Activated T-cell treated with anti-CD3 and anti-CD28 coated beads, Interleukin-2, amount 50 U/mL, for 72 hours (primary cell): ENCODE results near the gene MRPL45. TPM values are rescaled to one million over a fixed set of nuclear protein-coding genes. Genes with fewer than 3 reads are reported as not detected.
"Not testable (repeated sequence)": the region's sequence is repeated elsewhere in the genome, so short reads cannot be mapped to it uniquely, and the experiment has no call there.

Experiments used
- ATAC-seq, 2 donors: fragments of 150-1000 bp; cut with Tn5 transposase; replicated peaks in 1 of 2; 2 replicates each; pipeline ENCODE4 v1.10.0; 2021; ENCODE audit warnings: moderate library complexity in 2 of 2, mild to moderate bottlenecking in 1 of 2
- DNase-seq, 2 donors: peaks; one replicate each; pipeline ENCODE4 v3.0.0; 2021 to 2022; ENCODE audit warnings: mixed read lengths in 1 of 2
- H3K27ac Mint-ChIP-seq: one replicate; pipeline ENCODE4 v1.8.0; 2022; ENCODE audit warnings: mild to moderate bottlenecking, moderate library complexity, mixed read lengths
- H3K27me3 Mint-ChIP-seq: one replicate; pipeline ENCODE4 v1.8.0; 2022; ENCODE audit warnings: low read depth, mixed read lengths
- H3K36me3 Mint-ChIP-seq, 2 donors: one replicate each; pipeline ENCODE4 v1.8.0; 2022; ENCODE audit warnings: mixed read lengths in 2 of 2, mild to moderate bottlenecking in 1 of 2; ENCODE audit not compliant: insufficient read depth in 2 of 2
- H3K4me1 Mint-ChIP-seq: one replicate; pipeline ENCODE4 v1.8.0; 2022; ENCODE audit warnings: low read depth, mixed read lengths
- H3K4me3 Mint-ChIP-seq, 2 donors: one replicate each; pipeline ENCODE4 v1.8.0; 2022; ENCODE audit warnings: mild to moderate bottlenecking in 2 of 2, mixed read lengths in 2 of 2, moderate library complexity in 2 of 2
- H3K9me3 Mint-ChIP-seq, 2 donors: one replicate each; pipeline ENCODE4 v1.8.0; 2022; ENCODE audit warnings: mixed read lengths in 2 of 2
- total RNA-seq, 2 donors: library from RNA; stranded (reverse); gene quantifications; one replicate each; pipeline ENCODE4 v1.2.3, GENCODE V29; 2022

The MRPL45 gene
- 10 to 100 TPM; 54.9 to 67.1 TPM for total RNA-seq

DNA sequence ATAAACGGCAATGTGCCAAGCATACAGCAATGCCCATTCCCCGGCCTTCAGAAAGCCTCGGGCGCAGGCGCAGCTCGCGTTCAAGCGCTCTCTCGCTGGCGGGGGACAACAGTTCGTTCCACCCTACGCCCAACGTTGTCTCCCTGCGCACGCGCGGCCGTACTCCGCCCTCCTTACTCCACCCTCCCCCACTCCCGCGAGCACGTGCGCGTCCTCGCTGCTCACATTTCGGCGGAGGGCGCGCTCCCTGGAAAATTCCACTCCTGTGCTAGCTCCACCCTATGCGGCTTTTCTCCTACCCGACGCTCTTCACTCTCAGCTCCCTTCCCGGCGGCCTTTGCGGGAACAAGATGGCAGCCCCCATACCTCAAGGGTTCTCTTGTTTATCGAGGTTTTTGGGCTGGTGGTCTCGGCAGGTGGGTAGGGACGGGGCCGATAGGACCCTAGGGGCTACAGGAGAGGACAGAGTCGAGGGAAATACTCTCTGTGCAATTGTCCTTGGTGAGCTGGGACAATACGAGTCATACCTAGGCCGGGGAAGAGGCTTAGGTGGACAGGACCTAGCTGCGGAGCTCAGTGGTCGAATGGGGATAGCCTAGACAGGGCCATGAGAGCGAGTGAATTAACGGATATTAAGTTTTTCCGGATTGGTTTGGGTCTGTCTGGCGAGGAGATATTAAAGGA lies at the start of gene MRPL45:
TSS of gene MRPL45 (plus strand) at position 335 of the 684 bp plus-strand sequence. CDS start at position 351, 16 bp downstream.
- not testable (repeated sequence) for H3K36me3 Mint-ChIP-seq

GRCh38 chr17:38253191-38253590 lies 43.8 kb upstream of the MRPL45 start:
- not testable (repeated sequence) for H3K9me3 Mint-ChIP-seq, H3K36me3 Mint-ChIP-seq, DNase-seq, ATAC-seq, H3K27me3 Mint-ChIP-seq, H3K27ac Mint-ChIP-seq, H3K4me3 Mint-ChIP-seq
- peaks cover 14% of the 10 kb centered on the region for H3K4me1 Mint-ChIP-seq

More for the DNA sequence above, at the start of gene MRPL45:
- H3K27ac Mint-ChIP-seq = peak within 1 kb of the TSS; percentile 97
- not testable (repeated sequence) for H3K9me3 Mint-ChIP-seq, H3K27me3 Mint-ChIP-seq
- ATAC-seq (peak; percentile 96), DNase-seq (peak; percentile 97 to 98)
- H3K4me3 Mint-ChIP-seq = peak within 1 kb of the TSS; percentile 88 to 96
- peaks cover 12% of the 10 kb centered on the region for H3K4me1 Mint-ChIP-seq

DNA sequence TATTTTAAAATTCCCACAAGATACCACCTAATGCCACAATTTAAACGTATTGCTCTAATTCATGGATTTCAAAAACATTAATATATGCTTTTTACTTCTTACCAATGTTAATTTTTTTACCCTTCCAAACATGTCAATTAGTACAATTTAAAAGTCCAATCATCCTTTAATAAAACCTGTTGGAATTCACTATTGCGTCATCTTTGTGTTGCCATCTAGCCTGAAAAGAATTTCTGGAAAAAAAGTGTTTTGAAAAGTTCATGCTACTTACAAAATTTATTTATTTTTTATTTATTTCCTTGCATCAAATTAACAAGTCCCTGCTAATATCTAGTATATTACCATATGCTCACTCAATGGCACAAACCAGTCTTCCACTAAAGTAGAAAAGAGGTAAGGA lies 42.6 kb upstream of the MRPL45 start:
- H3K4me3 Mint-ChIP-seq, H3K27ac Mint-ChIP-seq: not testable (repeated sequence)

GRCh38 chr17:38257013-38257621 lies 39.9 kb upstream of the MRPL45 start:
- not testable (repeated sequence) for H3K27ac Mint-ChIP-seq, H3K27me3 Mint-ChIP-seq, H3K9me3 Mint-ChIP-seq, H3K36me3 Mint-ChIP-seq
- ATAC-seq (peak; percentile 91 to 92), DNase-seq (peak; percentile 82 to 87)
- H3K4me3 Mint-ChIP-seq = peak overlapping the region; percentile 58 to 68
- peaks cover 14% of the 10 kb centered on the region for H3K4me1 Mint-ChIP-seq

More for the DNA sequence above, 42.6 kb upstream of the MRPL45 start:
- peaks cover 14% of the 10 kb centered on the region for H3K4me1 Mint-ChIP-seq
- not testable (repeated sequence) for H3K36me3 Mint-ChIP-seq, H3K27me3 Mint-ChIP-seq, DNase-seq, H3K9me3 Mint-ChIP-seq, ATAC-seq

DNA sequence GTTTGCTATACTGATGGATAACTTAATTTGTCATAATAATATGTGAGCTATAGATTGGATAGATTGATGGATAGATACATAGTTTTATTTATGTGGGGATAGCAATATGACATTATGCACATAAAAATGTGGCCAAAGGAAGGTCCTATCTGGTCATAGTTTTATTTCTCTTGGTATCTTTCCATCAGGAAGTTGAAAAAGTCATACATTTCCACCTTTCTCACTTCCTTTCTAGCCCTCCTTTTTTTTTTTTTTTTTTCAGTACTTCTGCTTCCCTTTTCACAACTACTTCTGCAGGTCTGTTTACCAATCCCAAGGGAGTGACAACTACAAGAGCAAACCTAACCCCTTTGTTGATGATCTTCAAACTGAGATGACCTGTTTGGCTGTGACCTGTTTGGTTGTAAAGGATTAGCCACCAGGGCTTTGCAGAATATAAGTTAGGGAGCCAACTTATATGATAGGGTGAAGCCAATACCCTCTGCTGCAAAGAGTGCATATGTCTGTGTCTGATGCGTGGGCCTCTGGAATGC lies 30.9 kb upstream of the MRPL45 start:
- not testable (repeated sequence) for H3K36me3 Mint-ChIP-seq, DNase-seq, H3K4me3 Mint-ChIP-seq, H3K27me3 Mint-ChIP-seq, ATAC-seq, H3K27ac Mint-ChIP-seq, H3K9me3 Mint-ChIP-seq, H3K4me1 Mint-ChIP-seq

DNA sequence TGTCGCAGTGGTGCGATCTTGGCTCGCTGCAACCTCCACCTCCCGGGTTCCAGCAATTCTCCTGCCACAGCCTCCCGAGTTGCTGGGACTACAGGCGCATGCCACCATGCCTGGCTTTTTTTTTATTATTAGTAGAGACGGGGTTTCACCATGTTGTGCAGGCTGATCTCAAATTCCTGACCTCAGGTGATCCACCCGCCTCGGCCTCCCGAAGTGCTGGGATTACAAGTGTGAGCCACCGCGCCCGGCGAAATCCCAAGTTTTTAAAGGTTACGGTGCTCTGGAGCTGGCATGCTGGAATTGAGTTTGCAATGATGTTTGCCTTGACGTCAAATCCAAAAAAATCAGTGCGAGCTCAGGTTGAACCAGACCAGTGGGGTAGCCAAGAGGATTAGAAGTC lies 30.4 kb upstream of the MRPL45 start:
- not testable (repeated sequence) for H3K27ac Mint-ChIP-seq

GRCh38 chr17:38268138-38268537 lies 28.8 kb upstream of the MRPL45 start:
- DNase-seq, H3K27me3 Mint-ChIP-seq, ATAC-seq, H3K9me3 Mint-ChIP-seq, H3K4me3 Mint-ChIP-seq, H3K27ac Mint-ChIP-seq, H3K4me1 Mint-ChIP-seq, H3K36me3 Mint-ChIP-seq: not testable (repeated sequence)

More for the DNA sequence above, 30.4 kb upstream of the MRPL45 start:
- H3K9me3 Mint-ChIP-seq, H3K4me1 Mint-ChIP-seq, H3K4me3 Mint-ChIP-seq, DNase-seq, H3K36me3 Mint-ChIP-seq, H3K27me3 Mint-ChIP-seq, ATAC-seq: not testable (repeated sequence)

GRCh38 chr17:38269045-38269444 lies 27.9 kb upstream of the MRPL45 start:
- H3K27ac Mint-ChIP-seq = not testable (repeated sequence)

DNA sequence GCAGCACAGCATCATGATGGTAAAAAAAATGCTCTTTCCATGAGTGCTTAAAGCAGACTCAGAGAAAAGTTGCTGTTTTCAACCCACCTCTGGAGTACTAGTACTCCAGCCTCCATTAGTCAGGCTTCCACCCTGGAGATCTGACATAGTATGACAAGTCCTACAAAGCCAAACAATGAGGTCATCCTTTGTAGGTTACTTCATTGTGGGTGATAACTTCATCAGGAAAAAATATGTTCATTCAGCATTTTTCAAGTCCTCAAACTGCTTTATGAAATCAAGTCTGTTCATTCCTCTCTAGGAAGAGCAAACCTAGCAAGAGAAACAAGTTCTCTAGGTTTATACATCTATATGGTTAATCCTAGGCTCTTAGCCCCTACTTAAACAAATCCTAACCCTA lies 27.4 kb upstream of the MRPL45 start:
- H3K9me3 Mint-ChIP-seq, H3K4me3 Mint-ChIP-seq, H3K36me3 Mint-ChIP-seq, H3K27me3 Mint-ChIP-seq, H3K4me1 Mint-ChIP-seq, DNase-seq, H3K27ac Mint-ChIP-seq: not testable (repeated sequence)
- ATAC-seq = peak in 1 of 2 donors; percentile 83

More at GRCh38 chr17:38269045-38269444, 27.9 kb upstream of the MRPL45 start:
- DNase-seq, H3K9me3 Mint-ChIP-seq, H3K4me1 Mint-ChIP-seq, ATAC-seq, H3K4me3 Mint-ChIP-seq, H3K27me3 Mint-ChIP-seq, H3K36me3 Mint-ChIP-seq: not testable (repeated sequence)

DNA sequence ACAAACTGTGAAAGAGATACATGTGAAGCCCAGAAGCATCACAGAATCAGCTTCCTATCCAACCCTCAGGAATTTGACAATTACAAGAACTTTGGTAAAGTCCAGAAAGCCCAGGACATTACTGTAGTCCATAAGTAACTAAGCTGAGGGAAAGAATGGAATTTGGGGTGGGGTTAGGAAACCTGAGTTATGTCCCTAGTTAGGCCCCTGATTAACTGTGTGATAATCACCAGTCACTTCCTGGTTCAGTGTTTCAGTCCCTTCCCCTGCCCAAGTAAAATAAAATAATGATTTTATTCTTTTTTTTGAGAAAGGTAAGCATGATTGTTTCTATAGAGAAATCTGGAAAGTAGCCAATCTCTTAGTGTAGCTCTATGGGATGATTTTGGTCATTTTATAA lies 11.0 kb upstream of the MRPL45 start:
- ATAC-seq, H3K4me3 Mint-ChIP-seq, H3K27ac Mint-ChIP-seq, DNase-seq, H3K4me1 Mint-ChIP-seq, H3K36me3 Mint-ChIP-seq, H3K27me3 Mint-ChIP-seq, H3K9me3 Mint-ChIP-seq: not testable (repeated sequence)

GRCh38 chr17:38286501-38287091 lies 10.4 kb upstream of the MRPL45 start:
- H3K4me1 Mint-ChIP-seq, H3K9me3 Mint-ChIP-seq, H3K36me3 Mint-ChIP-seq, H3K27me3 Mint-ChIP-seq, H3K27ac Mint-ChIP-seq: not testable (repeated sequence)
- peak overlapping the region; percentile 61 to 65 for H3K4me3 Mint-ChIP-seq
- DNase-seq (peak; percentile 18 to 24), ATAC-seq (peak; percentile 98)

DNA sequence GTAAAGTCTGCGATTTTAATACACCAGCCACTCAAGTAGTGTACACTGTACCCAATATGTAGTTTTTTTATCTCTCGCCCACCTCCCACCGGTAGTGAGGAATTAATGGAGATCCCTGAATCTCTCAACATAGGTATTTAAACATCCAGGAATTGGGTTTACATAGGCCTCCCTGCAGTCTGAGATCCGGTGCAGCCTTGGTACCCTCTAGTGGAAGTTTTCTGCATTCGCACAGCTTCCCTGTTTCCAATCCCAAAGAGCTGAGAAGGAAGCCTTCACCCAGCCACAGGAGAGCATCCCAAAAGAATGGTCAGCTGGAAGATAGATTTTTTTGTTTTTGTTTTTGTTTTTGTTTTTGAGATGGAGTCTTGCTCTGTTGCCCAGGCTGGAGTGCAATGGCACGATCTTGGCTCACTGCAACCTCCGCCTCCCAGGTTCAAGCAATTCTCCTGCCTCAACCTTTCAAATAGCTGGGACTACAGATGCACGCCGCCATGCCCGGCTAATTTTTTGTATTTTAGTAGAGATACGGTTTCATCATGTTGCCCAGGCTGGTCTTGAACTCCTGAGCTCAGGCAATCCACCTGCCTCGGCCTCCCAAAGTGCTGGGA lies 8.6 kb upstream of the MRPL45 start:
- not testable (repeated sequence) for DNase-seq, H3K36me3 Mint-ChIP-seq, H3K4me3 Mint-ChIP-seq, H3K4me1 Mint-ChIP-seq, H3K27ac Mint-ChIP-seq, ATAC-seq, H3K9me3 Mint-ChIP-seq, H3K27me3 Mint-ChIP-seq

DNA sequence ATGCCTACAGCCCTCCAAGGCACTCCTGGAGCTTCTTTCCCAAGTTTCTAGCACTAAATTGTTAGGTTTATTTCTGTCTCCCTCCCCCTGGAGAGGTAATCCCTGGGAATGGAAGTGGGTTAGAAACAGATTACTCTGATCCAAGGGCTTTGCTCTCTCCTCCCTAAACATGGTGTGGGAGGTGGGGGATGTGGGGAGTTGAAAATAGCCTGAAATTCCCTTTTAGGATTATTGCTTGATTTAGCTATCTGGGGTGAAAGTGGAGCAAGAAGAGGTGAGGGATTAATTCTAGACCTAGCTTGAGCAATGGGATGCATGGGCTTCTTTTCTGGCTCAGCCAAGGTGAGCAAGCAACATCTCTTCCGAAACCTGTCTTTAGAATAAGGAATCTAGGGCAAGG lies 7.2 kb upstream of the MRPL45 start:
- H3K27ac Mint-ChIP-seq, H3K4me3 Mint-ChIP-seq, H3K4me1 Mint-ChIP-seq, H3K9me3 Mint-ChIP-seq, H3K27me3 Mint-ChIP-seq, DNase-seq, H3K36me3 Mint-ChIP-seq, ATAC-seq: not testable (repeated sequence)
